ENCODE data around the gene MIP.
"Not testable (repeated sequence)": the region's sequence is repeated elsewhere in the genome, so short reads cannot be mapped to it uniquely, and the experiment has no call there.

The MIP gene

DNA sequence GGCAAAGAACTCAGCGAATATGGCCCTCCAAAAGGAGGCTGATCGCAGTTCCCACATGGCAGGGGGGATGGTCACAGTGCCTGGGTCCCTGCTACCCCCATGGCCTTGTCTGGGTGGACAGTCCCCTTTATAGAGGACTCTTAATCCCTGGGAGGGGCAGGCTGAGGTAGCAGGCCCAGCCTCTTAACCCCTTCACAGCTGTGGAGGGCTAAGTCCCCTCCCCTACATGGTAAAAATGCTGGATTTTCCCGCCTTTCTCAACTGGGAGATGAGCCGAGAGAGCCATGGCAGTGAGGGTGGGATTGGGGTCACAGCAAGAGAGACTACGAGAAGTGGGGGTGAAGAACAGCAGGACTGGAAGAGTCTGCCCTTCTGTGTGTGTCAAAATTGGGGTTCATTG lies at the start of gene MIP:
Gene MIP (minus strand): TSS at position 101 of the 400 bp plus-strand sequence. CDS start 44 bp downstream, at position 57.
- DNase-seq, result no peak

DNA sequence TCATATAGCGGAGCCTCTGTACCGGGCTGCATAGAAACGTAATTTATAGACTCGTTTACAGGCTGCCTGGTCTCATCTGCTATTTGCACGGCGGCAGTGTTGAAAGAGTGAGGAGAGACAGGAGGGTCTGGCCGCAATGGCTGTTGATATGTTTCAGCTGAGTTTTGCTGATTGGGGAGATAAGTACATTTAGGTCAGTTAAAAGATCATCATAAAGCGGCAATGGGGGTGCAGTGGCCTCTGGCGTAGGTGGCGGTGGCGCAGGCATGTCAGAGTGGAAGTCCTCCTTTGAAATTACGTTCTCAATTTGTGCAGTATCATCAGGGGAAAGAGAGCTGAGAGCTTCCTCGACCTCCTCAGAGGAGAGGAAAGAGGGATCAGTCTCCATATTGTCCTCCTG lies 45.4 kb upstream of the MIP start:
- DNase-seq, result not testable (repeated sequence)

DNA sequence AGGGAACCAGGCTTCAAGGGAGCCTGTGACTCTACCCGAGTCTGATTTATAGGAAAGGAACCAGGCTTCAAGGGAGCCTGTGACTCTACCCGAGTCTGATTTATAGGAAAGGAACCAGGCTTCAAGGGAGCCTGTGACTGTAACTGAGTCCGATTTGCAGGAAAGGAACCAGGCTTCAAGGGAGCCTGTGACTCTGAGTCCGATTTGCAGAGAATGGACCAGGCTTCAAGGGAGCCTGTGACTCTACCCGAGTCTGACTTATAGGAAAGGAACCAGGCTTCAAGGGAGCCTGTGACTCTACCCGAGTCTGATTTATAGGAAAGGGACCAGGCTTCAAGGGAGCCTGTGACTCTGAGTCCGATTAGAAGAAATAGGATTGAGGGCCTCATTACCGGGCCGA lies 45.0 kb upstream of the MIP start:
- DNase-seq, result not testable (repeated sequence)

DNA sequence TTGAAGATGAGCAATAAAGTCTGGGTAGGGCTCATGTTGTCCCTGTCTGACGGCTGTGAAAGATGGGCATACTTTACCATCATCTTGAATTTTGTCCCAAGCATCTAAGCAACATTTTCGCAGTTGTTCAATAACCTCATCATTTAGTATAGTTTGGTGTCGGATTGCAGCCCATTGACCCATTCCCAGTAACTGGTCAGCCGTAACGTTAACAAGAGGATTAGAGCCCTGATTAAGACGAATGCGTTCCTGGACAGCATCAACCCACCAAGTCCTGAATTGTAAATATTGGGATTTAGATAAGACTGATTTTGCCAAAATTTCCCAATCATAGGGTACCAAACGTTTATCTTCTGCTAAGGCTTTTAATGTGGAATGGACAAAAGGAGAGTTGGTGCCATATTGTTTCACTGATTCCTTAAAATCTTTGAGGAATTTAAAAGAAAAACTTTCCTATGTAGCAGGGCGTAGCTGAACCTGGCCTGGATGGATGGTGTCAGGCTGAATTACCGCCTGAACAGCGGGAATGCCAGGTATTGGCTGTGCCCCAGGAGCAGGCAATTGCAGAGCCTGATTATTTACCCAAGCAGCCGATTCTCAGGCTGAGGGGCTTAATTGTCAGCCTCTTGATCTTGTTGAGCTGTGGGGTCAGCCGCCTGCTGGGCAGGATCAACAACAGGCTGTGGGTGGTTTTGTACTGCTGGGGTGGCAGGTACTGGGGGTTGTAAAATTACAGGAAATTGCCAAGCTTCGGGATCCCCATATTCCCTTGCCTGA lies 43.9 kb upstream of the MIP start:
- DNase-seq, result not testable (repeated sequence)

DNA sequence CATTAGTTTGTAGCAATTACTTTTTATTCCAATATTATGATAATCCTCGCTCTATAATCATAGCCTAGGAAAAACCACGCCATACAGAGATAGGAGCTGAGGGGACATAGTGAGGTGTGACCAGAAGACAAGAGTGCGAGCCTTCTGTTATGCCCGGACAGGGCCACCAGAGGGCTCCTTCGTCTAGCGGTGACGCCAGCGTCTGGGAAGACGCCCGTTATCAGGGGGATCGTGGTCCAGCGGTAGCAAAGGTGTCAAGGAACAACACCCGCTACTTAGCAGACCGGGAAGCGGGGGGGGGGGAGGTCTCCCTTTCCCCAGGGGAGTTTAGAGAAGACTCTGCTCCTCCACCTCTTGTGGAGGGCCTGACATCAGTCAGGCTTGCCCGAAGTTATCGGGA lies 42.2 kb upstream of the MIP start:
- DNase-seq, result peak in 36 of 56 donors; percentile 1 to 70 (median 19)

DNA sequence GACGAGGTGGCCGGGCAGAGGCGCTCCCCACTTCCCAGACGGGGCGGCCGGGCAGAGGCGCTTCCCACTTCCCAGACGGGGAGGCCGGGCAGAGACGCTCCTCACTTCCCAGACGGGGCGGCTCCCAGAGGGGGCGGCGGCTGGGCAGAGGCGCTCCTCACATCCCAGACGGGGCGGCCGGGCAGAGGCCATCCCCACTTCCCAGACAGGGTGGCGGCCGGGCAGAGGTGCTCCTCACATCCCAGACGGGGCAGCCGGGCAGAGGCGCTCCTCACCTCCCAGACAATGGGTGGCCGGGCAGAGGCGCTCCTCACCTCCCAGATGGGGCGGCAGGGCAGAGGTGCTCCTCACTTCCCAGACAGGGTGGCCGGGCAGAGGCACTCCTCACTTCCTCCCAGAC lies 40.0 kb upstream of the MIP start:
- not testable (repeated sequence) for DNase-seq

DNA sequence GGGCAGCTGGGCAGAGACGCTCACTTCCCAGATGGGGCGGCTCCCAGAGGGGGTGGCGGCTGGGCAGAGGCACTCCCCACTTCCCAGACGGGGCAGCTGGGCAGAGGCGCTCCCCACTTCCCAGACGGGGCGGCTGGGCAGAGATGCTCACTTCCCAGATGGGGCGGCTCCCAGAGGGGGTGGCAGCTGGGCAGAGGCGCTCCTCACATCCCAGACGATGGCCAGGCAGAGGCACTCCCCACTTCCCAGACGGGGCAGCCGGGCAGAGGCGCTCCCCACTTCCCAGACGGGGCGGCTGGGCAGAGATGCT lies 39.6 kb upstream of the MIP start:
- DNase-seq, result not testable (repeated sequence)

DNA sequence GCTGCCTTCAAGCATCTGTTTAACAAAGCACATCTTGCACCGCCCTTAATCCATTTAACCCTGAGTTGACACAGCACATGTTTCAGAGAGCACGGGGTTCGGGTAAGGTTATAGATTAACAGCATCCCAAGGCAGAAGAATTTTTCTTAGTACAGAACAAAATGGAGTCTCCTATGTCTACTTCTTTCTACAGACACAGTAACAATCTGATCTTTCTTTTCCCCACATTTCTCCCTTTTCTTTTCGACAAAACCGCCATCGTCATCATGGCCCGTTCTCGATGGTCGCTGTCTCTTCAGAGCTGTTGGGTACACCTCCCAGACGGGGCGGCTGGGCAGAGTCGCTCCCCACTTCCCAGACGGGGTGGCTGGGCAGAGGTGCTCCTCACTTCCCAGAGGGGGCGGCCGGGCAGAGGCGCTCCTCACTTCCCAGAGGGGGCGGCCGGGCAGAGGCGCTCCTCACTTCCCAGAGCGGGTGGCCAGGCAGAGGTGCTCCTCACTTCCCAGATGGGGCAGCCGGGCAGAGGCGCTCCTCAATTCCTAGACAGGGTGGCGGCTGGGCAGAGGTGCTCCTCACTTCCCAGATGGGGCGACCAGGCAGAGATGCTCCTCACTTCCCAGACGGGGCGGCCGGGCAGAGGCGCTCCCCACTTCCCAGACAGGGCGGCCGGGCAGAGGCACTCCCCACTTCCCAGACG lies 39.1 kb upstream of the MIP start:
- DNase-seq, result not testable (repeated sequence)

DNA sequence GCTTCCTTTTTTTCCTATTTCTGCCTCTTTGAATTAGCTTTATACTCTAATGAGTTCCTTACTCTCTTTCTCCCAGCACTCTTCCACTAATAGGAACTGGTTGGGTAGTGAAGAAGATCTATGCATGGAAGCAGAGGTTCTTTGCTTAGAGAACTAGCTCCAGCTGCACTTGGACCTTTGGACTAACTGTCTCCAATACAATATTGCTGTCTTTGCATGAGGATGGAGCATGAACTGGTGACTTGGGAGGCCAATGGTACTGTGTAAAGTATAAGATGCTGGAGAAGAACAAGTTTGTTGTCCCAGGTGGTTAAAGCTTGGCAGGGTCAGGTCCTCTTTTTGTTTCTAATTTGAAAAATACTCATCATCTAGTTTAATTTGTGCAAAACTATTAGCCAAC lies 35.9 kb upstream of the MIP start:
- DNase-seq, result no peak

DNA sequence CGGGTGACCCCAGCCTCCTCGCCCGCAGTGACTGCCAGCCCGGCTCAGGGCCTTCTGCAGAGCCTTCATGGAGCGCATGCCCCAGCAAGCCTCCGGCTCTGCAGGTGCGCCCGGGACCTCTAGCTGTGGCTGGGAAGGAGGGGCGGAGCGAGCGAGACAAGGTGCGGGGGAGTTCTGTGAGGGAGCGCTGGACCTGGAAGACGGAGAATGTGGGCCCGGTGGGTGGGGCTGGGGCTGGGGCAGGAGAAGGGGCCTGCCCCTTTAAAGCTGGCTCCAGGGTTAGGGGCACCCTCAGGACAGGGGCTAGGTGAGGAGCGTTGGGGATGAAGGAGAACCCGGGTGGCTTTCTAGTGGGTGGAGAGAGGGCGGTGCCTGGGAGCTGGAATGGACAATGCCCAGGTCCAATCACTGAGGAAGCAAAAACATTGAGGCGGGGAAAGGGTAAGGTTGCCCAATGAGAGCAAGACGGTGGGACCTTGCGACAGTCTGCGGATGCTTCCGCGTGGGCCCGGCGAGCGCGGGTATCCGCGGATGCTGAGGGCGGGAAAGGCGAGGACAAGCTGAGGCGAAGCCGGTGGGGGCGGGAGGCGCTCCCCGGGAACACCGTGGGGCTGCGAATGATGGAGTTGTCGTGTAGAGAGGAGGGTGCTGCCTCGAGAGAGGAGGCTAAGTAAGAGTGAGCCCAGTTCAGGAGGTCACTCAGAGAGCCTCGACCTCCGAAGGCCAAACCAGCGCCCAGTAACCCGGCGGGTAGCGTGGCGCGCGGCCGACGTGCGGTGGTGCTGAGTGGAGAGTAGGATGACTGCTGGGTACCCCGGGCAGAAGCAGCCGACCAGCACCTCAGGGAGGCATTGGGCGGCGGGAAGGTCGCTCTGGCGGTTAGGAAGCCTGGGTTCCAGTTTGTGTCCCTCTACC lies 33.8 kb upstream of the MIP start, which contains the start of gene GLS2:
Gene GLS2 (minus strand): TSS at position 121 of the 915 bp plus-strand sequence. CDS start 43 bp downstream, at position 78.
- DNase-seq, result peak; percentile 10 to 92 (median 74)

DNA sequence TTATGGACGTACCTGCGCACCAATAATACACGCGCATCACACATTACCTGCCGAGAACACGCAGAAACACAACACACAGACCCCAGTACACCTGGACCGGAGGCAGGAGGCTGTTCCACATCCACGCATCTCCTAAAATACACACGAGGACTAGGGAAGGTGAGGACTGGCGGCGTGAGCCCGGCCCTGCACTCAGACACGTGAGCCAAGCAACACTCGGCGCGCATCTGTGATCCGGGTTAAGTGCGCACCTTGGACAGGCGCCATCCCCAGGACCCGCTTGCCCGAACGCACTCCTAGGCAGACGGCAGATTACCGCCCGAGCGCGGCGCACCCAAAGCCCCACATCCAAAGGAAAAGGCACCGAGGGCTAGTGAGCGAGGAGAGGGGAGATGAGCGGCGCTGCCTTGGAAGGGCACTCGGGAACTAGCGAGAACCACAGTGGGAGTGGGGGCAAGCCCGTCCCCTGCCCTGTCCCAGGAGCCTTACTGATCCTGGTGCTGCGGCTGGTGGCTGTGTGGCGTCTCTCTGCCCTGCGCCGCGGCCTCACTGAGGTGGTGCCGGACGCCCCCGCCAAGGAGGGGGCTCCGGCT lies 33.1 kb upstream of the MIP start:
- DNase-seq, result peak in 32 of 56 donors; percentile 13 to 68 (median 42)

DNA sequence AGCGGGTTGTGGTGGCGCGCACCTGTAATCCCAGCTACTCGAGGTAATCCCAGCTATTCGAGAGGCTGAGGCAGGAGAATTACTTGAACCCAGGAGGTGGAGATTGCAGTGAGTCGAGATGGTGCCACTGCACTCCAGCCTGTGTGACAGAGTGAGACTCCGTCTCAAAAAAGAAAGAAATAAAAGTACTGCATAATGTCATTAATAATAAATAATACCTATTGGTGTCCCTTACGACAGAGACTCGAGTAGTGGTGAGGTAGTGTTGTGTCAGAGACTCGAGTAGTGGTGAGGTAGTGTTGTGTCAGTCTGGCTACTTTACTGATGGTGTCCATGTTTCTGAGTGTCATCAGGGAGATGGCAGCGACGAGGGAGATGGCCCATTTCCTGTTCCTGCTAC lies 32.2 kb upstream of the MIP start:
- DNase-seq, result no peak

DNA sequence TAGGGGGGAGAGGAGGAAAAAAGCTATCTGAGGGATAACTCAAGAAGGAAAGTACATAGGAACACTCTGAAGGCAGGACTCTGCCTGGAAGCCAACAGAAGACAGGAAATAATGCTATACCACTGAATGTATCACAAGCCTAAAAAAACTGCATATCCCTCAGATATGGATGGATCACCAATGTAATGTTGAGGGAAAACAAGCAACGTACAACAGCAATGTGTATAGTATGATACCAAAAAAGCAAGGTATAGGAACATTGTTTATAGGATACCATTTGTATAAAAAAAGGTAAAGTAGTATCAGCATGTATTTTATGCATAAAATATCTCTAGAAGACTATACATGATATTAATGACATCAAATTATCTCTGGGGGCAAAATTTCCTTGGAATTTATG lies 30.1 kb upstream of the MIP start:
- DNase-seq, result no peak

DNA sequence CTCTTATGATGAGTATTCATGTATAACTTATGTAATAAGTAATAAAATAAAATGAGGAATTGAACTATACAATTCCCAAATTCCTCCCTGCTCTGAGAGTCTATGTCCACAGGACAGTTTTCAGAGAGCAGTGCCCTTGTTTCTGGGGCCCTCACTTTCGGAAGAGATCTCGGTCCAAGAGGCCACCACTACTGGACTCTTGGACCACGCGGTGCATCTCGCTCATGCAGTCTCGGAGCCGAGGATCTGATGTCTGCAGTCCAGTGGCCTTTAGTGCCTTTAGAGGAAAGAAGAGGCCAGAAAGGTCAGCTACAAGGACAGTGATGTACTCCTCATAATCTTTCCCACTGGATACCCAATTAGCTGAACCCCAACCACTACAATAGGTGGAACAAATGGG lies 25.2 kb upstream of the MIP start:
- DNase-seq, result no peak

DNA sequence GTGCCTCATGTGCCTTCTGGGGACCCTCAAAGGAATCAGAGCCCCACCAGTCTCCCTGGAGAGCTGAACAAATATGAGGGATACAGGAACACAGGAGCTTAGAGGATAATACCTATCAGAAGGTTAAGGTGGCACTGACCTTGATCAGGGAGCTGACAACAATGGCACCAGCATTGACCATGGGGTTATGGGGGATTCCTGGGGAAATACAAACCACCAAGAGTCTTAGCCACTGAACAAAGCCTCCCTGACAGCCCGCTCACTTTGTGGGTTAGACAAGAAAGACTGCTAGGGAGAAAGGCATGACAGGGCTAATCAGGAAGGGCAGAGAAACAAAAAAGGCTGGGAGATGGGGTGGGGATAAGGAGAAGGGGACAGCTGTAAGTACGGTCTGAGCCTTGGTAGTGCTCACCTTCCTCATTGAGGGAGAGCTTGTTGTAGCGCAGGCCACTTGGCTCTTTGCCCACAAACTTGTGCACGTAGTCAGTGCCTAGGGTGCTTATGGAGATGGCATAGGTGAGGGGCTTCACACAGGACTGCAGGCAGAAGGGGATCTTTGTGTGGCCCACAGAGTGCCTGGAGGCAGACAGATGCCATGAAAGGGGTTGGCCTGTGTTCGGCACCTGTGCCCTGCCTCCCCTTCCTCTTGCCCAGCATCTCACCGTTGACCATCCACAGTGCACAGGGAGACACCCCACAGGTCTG lies 23.2 kb upstream of the MIP start:
- DNase-seq, result no peak

DNA sequence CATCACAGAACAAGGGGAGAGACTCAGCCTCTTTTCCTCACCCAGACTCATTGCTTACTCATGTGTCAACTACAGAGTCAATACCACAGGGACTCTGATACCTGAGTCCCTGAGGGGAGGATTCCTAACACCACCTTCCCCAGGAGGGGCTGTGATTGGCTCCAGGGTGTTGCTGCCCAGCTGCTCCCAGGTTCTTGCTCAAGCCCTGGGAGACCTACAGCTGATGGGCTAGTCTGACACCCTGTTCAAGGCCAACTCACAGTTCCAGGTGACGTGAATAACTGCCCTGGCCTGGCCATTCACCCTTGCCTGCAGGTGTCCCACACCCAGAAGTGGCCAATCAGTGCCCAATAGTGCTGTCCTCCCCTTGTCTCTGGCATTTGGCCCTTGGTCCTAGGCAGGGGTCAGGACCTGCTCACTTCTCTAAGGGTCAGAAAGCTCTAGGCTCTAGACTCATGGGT lies 22.5 kb upstream of the MIP start:
- no peak for DNase-seq

DNA sequence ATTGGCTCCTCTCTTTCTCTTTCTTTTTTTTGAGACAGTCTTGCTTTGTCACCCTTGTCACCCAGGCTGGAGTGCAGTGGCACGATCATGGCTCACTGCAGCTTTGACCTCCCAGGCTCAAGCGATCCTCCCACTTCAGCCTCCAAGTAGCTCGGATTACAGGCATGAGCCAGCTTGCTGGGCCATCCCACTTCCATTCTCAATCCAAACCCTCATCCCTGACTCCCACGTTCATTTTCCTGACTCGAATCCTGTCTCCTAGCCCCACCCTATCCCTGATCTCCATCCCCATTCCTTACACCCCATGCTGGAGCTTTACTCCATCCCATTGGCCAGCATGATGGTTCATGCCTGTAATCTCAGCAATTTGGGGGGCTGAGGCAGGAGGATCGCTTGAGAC lies 21.7 kb upstream of the MIP start:
- DNase-seq, result no peak

DNA sequence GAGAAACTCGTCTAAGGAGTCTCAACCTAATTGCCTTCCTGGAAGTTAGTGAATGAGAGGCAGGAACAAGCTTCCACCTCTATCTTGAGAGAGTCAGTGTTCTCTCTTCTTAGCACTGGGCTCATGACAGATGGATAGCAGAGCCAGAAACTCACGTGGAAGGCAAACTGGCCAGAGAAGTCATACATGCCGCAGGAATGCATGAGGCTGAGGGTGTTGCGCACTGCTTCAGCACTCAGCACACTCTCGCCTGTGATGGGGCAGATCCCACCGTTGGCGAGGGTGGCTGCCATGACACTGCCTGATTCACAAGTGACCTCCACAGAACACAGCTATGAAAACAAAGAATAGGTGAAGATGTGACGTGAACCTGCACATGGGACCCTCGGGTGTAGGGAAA lies 19.9 kb upstream of the MIP start:
- no peak for DNase-seq

DNA sequence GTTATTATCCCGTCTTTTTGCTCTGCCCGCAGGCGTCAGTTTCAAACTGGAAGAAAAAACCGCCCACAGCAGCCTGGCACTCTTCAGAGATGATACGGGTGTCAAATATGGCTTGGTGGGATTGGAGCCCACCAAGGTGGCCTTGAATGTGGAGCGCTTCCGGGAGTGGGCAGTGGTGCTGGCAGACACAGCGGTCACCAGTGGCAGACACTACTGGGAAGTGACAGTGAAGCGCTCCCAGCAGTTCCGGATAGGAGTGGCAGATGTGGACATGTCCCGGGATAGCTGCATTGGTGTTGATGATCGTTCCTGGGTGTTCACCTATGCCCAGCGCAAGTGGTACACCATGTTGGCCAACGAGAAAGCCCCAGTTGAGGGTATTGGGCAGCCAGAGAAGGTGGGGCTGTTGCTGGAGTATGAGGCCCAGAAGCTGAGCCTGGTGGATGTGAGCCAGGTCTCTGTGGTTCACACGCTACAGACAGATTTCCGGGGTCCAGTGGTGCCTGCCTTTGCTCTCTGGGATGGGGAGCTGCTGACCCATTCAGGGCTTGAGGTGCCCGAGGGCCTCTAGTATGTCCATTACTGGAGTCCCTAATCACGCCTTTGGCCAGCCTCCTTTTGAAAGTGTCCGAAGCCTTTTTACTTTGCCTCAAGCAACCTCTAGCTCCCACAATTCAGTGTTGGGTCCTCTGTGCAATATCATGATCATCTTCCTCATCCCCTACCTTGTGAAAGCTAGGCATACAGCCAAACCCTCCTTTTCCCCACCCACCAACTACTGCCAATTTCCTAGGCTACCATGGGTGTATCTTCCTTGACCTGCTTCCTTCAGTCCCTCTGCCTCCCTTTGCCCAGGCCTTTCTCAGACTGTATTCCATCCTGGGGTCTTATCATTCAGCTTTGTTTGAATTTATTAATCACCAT lies 14.8 kb upstream of the MIP start:
- DNase-seq, result peak in 20 of 56 donors; percentile 5 to 52 (median 27)

All from nucleus accumbens (tissue), 56 donors.